Panc1 (cell line): Measurements from ENCODE around the gene DRAXIN. TPM values are rescaled to one million over a fixed set of nuclear protein-coding genes. Genes with fewer than 3 reads are reported as not detected.

Experiments
- ATAC-seq: fragments of 200-7000 bp; cut with Tn5 transposase; 2 replicates; pipeline ENCODE4 v1.9.1; 2020; ENCODE audit warnings: mild to moderate bottlenecking, moderate library complexity
- BruUV-seq: library from RNA; stranded (reverse); fragments of 400-500 nt; replicated peaks from 2 replicates; lab custom pipeline; 2021; lab: Mats Ljungman, UMichigan
- CTCF ChIA-PET: fragments of 300-600 bp; sonication (Branson Sonifier 250); formaldehyde crosslinking; loops from one replicate; lab custom pipeline; 2022; ENCODE audit warnings: antibody characterized with exemption; lab: Charles Lee
- POLR2A ChIA-PET: fragments of 300-600 bp; sonication (Branson Sonifier 250); formaldehyde crosslinking; loops from one replicate; lab custom pipeline; 2022; ENCODE audit warnings: antibody characterized with exemption; lab: Charles Lee
- DNase-seq: peaks from one replicate; pipeline ENCODE4 v3.0.0-alpha.2; 2010; ENCODE audit warnings: low read depth, low spot score
- H3K27ac ChIP-seq: 2 replicates; pipeline ENCODE4 v1.5.1; 2011; ENCODE audit warnings: mild to moderate bottlenecking, low read length, inconsistent platforms
- H3K27me3 ChIP-seq: fragments of 200-500 bp; sonication (Bioruptor generic); 2 replicates; pipeline ENCODE4 v1.6.0; 2014; ENCODE audit warnings: low read length, inconsistent platforms; ENCODE audit not compliant: control insufficient read depth, insufficient read depth
- H3K36me3 ChIP-seq: fragments of 200-500 bp; sonication (Bioruptor generic); 2 replicates; pipeline ENCODE4 v1.5.1; 2014; ENCODE audit warnings: inconsistent platforms, mild to moderate bottlenecking, low read length, moderate library complexity; ENCODE audit not compliant: control insufficient read depth, insufficient read depth
- H3K4me1 ChIP-seq: 2 replicates; pipeline ENCODE4 v1.5.1; 2011; ENCODE audit warnings: inconsistent platforms, mild to moderate bottlenecking, low read length, moderate library complexity; ENCODE audit not compliant: control insufficient read depth, insufficient read depth
- H3K4me3 ChIP-seq, 2 experiments: 2 replicates each; pipeline ENCODE4 v1.5.1; 2011 to 2012; ENCODE audit warnings: low read depth in 2 of 2, low read length in 2 of 2, mild to moderate bottlenecking in 2 of 2, inconsistent platforms in 1 of 2, moderate library complexity in 1 of 2
- H3K9me3 ChIP-seq: fragments of 200-500 bp; sonication (Bioruptor generic); 2 replicates; pipeline ENCODE4 v1.5.1; 2014; ENCODE audit warnings: low read depth, mild to moderate bottlenecking, inconsistent platforms, low read length, moderate library complexity; ENCODE audit not compliant: control insufficient read depth, insufficient read depth
- POLR2AphosphoS5 ChIP-seq: IDR thresholded peaks from 2 replicates; pipeline ENCODE4 v1.6.1; 2012; ENCODE audit warnings: mild to moderate bottlenecking, low read depth, low read length, moderate library complexity
- REST ChIP-seq, 2 experiments: IDR thresholded peaks; 2 replicates each; pipeline ENCODE4 v1.6.1; 2011 to 2012; ENCODE audit warnings: low read depth in 2 of 2, control low read depth in 1 of 2, low read length in 1 of 2, mild to moderate bottlenecking in 1 of 2, moderate library complexity in 1 of 2; ENCODE audit not compliant: insufficient read depth in 1 of 2
- SIN3A ChIP-seq: IDR thresholded peaks from 2 replicates; pipeline ENCODE4 v1.6.1; 2012; ENCODE audit warnings: low read depth, mild to moderate bottlenecking, low read length, moderate library complexity, borderline replicate concordance; ENCODE audit not compliant: insufficient read depth
- TCF7L2 ChIP-seq: IDR thresholded peaks from 2 replicates; pipeline ENCODE4 v1.6.1; 2011; ENCODE audit warnings: mild to moderate bottlenecking, low read depth, low read length, inconsistent platforms
- in situ Hi-C: cut with HindIII; loops from 2 replicates; pipeline ENCODE4 v1.10.0; 2016; ENCODE audit warnings: low sequenced_read_pairs, low pct_unique_long_range_greater_than_20kb
- intact Hi-C: fragments of 100-400 bp; cut with micrococcal nuclease; formaldehyde crosslinking; loops from one replicate; pipeline ENCODE4 v1.10.0; 2022; ENCODE audit not compliant: unreplicated experiment
- total RNA-seq: library from RNA; stranded (reverse); gene quantifications from one replicate; pipeline ENCODE4 v1.2.1, GENCODE V29; 2021; ENCODE audit not compliant: unreplicated experiment
- TF ChIP-seq, protein P1 (sequence below): fragments of 450-650 bp; IDR thresholded peaks from 2 replicates; pipeline ENCODE4 v1.5.1; 2017; ENCODE audit warnings: mild to moderate bottlenecking

DRAXIN gene
- total RNA-seq, 1 experiment from 2014 or later, result 0.13 TPM

DNA sequence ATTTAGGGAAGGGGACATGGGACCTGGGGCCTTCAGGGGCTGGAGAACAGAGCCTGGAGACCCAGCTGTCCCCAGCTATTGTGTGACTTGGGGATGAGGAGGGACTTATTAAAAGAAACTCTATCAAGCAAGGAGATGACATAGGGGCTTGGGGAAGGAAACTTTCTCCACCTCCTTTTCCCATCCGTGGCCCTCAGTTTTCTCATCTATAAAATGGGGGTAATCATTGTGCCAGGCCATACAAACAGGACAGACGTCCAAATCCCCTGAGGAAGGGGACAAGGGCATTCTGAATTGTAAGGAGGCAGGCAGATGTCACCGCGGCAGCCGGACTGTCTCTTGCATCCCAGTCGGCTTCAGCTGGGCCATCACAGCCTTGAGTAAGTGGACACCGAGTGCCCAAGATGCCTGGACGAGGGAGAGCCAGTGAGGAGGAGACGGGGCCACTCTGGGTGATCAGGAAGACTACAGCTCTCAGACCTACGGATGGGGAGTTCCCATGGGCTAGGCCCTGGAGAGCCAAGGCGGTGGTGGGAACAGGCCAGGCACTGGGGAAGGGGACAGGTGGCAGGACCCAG, 39.2 kb upstream of the DRAXIN start:
- TF ChIP-seq POLR2AphosphoS5, result no peak
- TF ChIP-seq TCF7L2, result no peak
- TF ChIP-seq, protein P1, sequence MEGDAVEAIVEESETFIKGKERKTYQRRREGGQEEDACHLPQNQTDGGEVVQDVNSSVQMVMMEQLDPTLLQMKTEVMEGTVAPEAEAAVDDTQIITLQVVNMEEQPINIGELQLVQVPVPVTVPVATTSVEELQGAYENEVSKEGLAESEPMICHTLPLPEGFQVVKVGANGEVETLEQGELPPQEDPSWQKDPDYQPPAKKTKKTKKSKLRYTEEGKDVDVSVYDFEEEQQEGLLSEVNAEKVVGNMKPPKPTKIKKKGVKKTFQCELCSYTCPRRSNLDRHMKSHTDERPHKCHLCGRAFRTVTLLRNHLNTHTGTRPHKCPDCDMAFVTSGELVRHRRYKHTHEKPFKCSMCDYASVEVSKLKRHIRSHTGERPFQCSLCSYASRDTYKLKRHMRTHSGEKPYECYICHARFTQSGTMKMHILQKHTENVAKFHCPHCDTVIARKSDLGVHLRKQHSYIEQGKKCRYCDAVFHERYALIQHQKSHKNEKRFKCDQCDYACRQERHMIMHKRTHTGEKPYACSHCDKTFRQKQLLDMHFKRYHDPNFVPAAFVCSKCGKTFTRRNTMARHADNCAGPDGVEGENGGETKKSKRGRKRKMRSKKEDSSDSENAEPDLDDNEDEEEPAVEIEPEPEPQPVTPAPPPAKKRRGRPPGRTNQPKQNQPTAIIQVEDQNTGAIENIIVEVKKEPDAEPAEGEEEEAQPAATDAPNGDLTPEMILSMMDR, result no peak
- TF ChIP-seq REST (IDR thresholded peaks at IDR 0.05; ENCODE audit: insufficient read depth in 1 of 2, low read depth in 2 of 2, low read length in 1 of 2), result no peak
- no peak for TF ChIP-seq SIN3A
- Histone ChIP-seq H3K4me1 (peaks cover 29% of the 10 kb centered on the region), H3K9me3 (no peaks in the 10 kb centered on the region), H3K27ac (peak overlapping the region; percentile 79), H3K27me3 (no peaks in the 10 kb centered on the region), H3K4me3 (peak overlapping the region in 1 of 2 experiments; percentile 68; a peak in 1 of 4 replicates), H3K36me3 (no peaks in the 10 kb centered on the region; the same call in 1 of the 2 replicates)
- ATAC-seq (no peak), DNase-seq (no peak)
- intact Hi-C loops (loop anchor here (5.0 kb wide), 1 partner anchor 65 kb away; no protein-coding TSS in a partner anchor), in situ Hi-C loops (no loop called here)
- no TSS peak for BruUV-seq
- ChIA-PET POLR2A (no interaction called here), CTCF (interaction anchor here (0.7 to 1.2 kb wide), 2 partner anchors 12 to 319 kb away, joined by 3 read pairs; partner anchors contain the start of gene FBXO6)

GRCh38 chr1:11653101-11653860, 38.2 kb upstream of the DRAXIN start:
- Histone ChIP-seq H3K4me3 (peak overlapping the region; percentile 68 to 81), H3K27ac (peak overlapping the region; percentile 79), H3K36me3 (no peaks in the 10 kb centered on the region; the same call in 1 of the 2 replicates), H3K4me1 (peaks cover 29% of the 10 kb centered on the region), H3K9me3 (no peaks in the 10 kb centered on the region), H3K27me3 (no peaks in the 10 kb centered on the region)
- ATAC-seq (peak; percentile 32), DNase-seq (no peak)
- in situ Hi-C loops (no loop called here), intact Hi-C loops (loop anchor here (5.0 kb wide), 1 partner anchor 64 kb away; no protein-coding TSS in a partner anchor)
- ChIA-PET POLR2A (no interaction called here), CTCF (interaction anchor here (0.7 to 1.2 kb wide), 3 partner anchors 11 to 320 kb away, joined by 3 to 12 read pairs (median 3); partner anchors contain the start of gene FBXO6)
- no peak for TF ChIP-seq TCF7L2
- TF ChIP-seq POLR2AphosphoS5, result no peak
- TF ChIP-seq, protein P1, result no peak
- TF ChIP-seq SIN3A, result no peak
- TF ChIP-seq REST (IDR thresholded peaks at IDR 0.05; ENCODE audit: insufficient read depth in 1 of 2, low read depth in 2 of 2, low read length in 1 of 2), result no peak
- no TSS peak for BruUV-seq
